GM18505 (cell line): Measurements from ENCODE around the gene RPAP3.
A peak's percentile ranks its signal among the peaks of the same experiment; 100 is the strongest.
"Not testable (repeated sequence)": the region's sequence is repeated elsewhere in the genome, so short reads cannot be mapped to it uniquely, and the experiment has no call there.

Experiments used
- ATAC-seq: cut with Tn5 transposase; IDR thresholded peaks from one replicate; pipeline ENCODE4 v1.9.1; 2021; ENCODE audit not compliant: unreplicated experiment
- POLR2A ChIP-seq: IDR thresholded peaks from 4 replicates; pipeline ENCODE4 v1.6.1; 2011; ENCODE audit warnings: borderline replicate concordance; ENCODE audit not compliant: insufficient read depth, insufficient read length; ENCODE audit errors: extremely low read depth

The RPAP3 gene

DNA sequence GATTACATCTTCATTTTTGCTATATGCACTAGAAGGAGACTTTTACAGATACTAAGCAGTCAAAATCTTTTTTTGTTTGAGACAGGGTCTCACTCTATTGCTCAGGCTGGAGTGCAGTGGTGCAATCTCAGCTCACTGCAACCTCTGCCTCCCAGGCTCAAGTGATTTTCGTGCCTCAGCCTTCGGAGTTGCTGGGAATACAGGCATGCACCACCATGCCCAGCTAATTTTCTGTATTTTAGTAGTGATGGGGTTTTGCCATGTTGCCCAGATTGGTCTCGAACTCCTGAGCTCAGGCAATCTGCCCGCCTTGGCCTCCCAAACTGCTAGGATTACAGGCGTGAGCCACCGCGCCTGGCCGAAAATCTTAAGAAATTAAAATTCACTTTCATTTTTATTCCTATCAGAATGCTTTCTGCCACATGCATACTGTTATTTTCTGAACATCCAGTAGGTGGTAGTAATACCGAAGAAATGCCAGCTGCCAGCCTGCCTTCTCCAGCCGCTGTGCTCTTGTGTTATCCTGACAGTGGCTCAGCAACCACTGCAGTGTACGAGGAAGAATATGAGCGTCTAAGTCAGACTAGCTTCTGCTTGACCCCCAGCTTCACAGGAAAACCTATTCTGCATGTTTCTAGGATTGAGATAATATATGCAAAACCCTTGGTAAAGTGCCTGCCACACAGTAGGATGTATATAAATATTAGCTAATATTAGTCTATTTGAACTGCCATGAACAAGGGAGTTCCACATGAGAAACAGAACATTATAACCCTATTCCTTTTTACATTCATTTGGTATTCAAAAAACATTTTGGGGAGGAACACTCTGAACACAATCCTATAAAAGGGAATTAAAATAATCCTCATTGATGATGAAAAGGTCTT is 54.2 kb downstream of the RPAP3 start:
- no peak for TF ChIP-seq POLR2A
- peak; percentile 68 for ATAC-seq

DNA sequence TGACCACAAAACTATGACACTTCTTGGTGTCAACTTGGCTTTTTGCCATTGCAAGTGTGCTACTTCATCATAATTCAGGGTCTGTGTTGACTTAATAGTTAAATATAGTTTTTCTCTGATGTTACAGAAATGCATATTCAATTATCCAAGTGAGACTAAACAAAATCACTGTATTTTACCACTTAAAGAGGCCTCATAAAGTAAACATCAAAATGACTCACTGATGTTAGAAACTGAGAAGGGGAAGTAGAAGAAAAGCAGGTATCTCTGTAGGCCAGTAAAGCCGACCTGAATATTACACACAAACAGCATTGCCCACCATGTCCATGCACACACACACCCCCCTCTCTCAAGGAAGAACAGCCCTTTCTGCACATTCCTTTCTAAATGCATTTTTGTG is 55.4 kb downstream of the RPAP3 start:
- TF ChIP-seq POLR2A = no peak
- ATAC-seq = peak; percentile 62

DNA sequence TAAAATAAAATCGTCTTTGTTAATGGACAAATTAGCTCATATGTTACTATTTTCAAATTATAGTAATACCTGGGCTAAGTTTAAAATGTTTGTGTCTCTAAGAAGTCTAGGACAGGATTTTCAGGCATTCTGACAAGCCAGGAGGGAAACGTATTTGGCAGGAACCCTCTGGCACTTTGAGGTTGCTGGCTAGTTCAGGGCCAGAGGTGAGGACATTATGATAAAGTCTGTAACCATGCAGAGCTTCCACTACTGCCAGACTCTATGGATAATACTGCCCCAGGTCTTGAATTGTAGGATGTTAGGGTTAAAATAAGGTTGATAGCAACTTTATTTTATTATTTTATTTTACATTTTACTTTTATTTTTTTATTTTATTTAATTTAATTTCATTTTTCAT is 56.4 kb downstream of the RPAP3 start:
- TF ChIP-seq POLR2A = no peak
- ATAC-seq = no peak

DNA sequence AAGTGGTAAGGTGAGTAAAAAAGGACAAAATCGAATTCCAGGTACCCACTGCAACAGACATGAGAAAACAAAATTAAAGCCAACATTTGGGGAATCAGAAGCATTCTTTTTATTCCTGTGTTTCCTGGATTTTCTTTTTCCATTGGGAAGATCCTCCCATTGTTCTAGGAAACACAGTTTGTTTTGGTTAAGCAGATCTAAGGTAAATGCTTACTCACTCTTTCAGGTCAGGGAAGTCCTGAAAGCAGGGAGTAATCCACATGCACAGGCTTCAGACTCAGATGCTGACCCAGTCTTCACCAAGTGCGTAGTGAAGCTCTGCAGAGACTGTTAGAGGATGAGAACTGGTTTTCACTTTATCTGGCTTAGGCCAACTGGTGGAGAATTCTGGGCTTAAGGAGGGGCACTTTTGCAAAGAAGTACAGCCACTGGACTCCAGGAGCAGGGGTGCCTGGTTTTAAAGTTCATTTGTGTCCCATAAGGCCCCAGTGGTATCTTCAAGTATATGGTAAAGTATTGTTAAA is 57.7 kb downstream of the RPAP3 start:
- no peak for ATAC-seq
- no peak for TF ChIP-seq POLR2A

DNA sequence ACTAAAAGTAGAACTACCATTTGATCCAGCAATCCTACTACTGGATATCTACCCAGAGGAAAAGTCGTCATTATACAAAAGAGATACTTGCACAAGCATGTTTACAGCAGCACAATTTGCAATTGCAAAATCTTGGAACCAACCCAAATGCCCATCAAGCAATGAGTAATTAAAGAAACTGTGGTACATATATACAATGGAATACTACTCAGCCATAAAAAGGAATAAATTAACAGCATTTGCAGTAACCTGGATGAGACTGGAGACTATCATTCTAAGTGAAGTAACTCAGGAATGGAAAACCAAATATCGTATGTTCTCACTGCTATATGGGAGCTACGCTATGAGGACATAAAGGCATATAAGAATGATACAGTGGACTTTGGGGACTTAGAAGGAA is 63.5 kb downstream of the RPAP3 start:
- ATAC-seq = not testable (repeated sequence)

DNA sequence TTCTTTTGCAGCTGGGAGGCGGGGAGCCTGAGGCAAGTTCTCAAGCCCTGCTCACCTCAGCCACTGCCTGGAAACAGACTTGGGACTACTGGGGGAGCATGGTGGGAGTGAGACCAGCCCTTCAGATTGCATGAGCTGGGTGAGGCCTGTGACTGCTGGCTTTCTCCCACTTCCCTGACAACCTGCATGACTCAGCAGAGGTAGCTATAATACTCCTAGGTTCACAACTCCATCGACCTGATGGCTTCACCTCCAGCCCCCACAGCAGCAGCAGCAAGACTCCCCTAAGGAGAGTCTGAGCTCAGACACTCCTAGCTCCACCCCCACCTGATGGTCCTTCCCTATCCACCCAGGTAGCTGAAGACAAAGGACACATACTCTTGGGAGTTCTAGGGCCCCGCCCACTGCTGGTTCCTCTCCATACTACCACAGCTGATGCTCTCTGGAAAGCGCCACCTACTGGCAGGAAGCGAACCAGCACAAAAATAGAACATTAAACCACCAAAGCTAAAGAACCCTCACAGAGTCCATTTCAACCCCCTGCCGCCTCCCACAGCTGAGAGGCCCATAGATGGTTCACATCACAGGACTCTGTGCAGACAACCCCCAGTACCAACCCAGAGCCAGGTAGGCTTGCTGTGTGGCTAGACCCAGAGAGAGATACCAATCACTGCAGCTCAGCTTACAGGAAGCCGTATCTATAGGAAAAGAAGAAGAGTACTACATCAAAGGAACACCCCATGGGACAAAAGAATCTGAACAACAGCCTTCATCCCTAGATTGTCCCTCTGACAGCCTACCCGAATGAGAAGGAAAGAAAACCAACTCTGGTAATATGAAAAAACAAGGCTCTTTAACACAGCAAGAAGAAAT is 68.7 kb downstream of the RPAP3 start:
- ATAC-seq = no peak
- no peak for TF ChIP-seq POLR2A

DNA sequence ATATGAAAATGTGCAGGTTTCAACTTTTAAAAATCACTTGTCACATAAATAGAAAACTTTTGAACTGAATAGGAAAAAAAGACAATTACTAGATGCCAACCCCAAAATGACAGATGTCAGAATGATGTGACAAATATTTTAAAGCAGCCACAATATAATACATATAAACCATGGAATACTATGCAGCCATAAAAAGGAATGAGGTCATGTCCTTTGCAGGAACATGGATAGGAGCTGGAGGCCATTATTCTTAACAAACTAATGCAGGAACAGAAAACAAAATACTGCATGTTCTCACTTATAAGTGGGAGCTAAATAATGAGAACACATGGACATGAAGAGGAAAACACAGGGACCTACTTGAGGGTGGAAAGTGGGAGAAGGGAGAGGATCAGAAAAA is 70.1 kb downstream of the RPAP3 start:
- ATAC-seq = not testable (repeated sequence)

DNA sequence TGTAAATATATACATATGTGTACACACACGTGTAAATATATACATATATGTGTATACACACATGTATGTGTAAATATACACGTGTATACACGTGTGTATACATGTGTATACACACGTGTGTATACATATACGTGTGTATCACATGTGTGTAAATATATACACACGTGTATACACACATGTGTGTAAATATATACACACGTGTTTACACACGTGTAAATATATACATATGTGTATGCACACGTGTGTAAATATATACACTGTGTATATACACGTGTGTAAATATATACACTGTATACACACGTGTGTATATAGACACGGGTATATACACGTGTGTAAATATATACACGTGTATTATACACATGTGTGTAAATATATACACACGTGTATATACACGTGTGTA is 71.7 kb downstream of the RPAP3 start:
- no peak for ATAC-seq
- no peak for TF ChIP-seq POLR2A

DNA sequence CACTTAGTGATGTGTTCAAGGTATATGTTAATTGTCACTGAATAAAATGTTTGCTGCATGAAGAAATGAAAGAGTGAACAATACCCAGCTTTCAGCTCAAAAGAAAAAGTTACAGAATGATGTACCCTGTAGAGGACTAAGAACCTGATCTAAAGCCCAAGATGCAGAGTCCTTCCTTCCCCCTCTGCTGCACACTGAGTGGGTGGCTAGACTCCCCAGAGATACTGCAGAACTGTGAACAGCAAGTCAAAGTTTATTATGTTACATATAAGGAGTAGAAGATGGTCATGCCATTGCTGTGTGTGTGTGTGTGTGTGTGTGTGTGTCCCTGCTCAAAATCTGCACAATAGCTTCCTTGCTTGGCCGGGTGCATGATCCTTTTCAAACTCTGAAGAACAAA is 83.9 kb downstream of the RPAP3 start:
- no peak for TF ChIP-seq POLR2A
- ATAC-seq = no peak

DNA sequence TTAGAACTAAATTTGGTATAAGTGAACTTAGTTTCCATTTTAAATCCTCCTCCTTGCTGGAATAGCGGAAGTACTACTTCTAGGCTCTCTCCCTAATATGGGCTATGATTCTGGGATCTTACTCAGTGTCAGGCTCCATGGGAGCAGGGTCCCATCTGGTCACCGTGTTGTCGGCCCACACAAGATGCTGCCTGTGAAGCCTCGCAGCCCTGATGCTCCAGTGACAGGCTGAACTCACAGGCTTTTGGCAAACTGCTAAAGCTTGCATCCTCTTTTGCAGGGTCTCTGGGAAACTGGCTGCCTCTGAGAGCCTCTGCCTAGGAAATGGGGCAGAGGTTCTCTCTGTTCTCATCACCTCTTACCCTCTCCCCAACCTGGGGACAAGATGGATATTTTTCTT is 88.4 kb downstream of the RPAP3 start:
- no peak for ATAC-seq
- no peak for TF ChIP-seq POLR2A

DNA sequence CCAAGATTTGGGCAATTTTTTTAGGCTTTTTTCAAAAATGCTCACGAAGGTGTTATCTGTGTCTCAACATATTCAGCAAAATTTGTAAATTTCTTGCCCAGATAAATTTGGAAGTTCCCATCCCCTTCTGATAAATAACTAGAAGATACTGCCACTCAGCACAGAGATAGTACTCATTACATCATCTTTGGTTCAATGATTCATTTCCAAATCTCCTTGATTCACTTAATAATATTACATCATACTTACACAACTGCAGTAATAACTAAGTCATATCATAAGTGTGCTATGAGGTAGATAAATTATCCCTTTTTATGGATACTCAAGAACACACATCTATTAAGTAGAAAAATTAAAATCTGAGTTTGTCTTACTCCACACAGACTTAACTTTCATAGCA is 89.4 kb downstream of the RPAP3 start:
- TF ChIP-seq POLR2A = no peak
- ATAC-seq = no peak

DNA sequence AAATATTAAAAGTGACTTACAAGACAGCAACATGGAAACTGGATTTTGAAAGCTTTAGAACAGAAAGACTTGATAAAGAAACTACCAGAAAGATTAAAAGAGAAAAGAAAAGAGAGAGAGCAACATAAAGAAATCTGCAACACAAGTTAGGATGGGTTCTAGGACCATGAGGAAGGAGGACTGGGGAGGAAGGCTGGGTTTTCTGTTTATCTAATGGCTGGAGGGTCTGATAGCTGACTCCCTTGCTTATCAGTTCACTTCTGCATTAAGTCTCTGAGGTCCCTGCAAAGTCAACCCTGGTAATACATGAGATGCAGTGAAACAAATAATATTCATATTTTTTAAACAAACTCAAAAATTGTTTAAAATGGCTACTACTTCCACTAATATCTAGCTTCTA is 90.1 kb downstream of the RPAP3 start:
- ATAC-seq = no peak
- TF ChIP-seq POLR2A = no peak

DNA sequence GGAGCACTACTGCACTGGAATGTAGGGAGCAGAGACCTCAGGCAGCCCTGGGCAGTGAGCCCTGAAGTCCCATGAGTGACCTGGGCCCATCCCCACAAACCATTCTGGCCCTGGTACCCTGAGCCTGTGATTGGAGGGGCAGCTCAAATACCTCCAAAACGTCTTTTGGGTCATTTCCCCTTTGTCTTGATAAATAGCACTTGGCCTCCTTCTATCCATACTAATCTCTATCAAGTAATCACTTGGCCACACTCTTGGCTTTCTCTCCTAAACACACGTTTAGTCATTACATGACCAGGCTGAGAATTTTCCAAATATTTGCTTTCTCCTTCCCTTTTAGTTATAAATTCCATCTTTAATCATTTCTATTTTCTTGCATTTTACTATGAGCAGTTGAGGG is 91.3 kb downstream of the RPAP3 start:
- TF ChIP-seq POLR2A = no peak
- ATAC-seq = no peak

DNA sequence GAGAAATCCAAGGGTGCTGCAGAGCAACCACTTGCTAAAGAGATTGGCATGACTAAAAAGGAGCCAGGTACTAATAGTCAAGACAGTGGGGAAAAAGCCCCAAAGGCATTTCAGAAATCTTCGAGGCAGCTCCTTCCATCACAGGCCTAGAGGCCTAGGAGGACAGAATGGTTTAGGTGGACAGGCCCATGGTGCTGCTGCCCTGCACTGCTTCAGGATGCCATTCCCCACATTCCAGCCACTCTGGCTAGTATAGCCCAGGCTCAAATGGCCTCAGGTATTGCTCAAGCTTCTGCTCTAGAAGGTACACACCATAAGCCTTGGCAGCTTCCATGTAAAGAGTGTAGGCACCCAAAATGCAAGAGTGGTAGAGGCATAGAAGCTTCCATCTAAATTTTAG is 92.9 kb downstream of the RPAP3 start:
- no peak for TF ChIP-seq POLR2A

More for the DNA sequence above, 92.9 kb downstream of the RPAP3 start:
- no peak for ATAC-seq
